AG04449 (cell line): ENCODE data around the gene HSP90B1.

Source experiments
- CTCF ChIA-PET: fragments of 350-600 bp; formaldehyde crosslinking; extraction: SDS; loops from one replicate; lab custom pipeline; 2021; ENCODE audit warnings: antibody characterized with exemption; lab: Yijun Ruan, JAX
- POLR2A ChIA-PET: fragments of 400-600, 350-600 bp; formaldehyde crosslinking; extraction: SDS; loops from one replicate; lab custom pipeline; 2020; ENCODE audit warnings: antibody characterized with exemption, inconsistent platforms; lab: Yijun Ruan, JAX
- DNase-seq: peaks from one replicate; pipeline ENCODE4 v3.0.0-alpha.2; 2010; ENCODE audit warnings: low read depth, low spot score
- H3K4me3 ChIP-seq: 2 replicates; pipeline ENCODE4 v1.5.1; 2011; ENCODE audit warnings: low read depth, mild to moderate bottlenecking, control low read depth, low read length
- TF ChIP-seq, protein P1 (sequence below): IDR thresholded peaks from one replicate; pipeline ENCODE4 v1.5.1; 2011; ENCODE audit warnings: mild to moderate bottlenecking, moderate library complexity, low read length, control low read depth, inconsistent platforms; ENCODE audit not compliant: insufficient read depth; ENCODE audit errors: missing control alignments

HSP90B1 gene

DNA sequence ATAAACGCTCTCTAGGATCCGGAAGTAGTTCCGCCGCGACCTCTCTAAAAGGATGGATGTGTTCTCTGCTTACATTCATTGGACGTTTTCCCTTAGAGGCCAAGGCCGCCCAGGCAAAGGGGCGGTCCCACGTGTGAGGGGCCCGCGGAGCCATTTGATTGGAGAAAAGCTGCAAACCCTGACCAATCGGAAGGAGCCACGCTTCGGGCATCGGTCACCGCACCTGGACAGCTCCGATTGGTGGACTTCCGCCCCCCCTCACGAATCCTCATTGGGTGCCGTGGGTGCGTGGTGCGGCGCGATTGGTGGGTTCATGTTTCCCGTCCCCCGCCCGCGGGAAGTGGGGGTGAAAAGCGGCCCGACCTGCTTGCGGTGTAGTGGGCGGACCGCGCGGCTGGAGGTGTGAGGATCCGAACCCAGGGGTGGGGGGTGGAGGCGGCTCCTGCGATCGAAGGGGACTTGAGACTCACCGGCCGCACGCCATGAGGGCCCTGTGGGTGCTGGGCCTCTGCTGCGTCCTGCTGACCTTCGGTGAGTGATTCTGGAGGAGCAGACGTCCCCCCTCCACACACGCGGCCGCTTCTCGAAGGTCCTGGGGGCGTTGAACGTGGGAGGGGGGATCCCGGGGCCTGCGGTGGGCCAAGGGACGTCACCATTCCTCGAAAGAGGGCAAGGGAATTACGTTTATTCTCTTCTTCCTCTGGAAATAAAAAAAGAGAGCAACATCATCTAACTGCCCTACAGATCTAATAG, at the start of gene HSP90B1:
HSP90B1 (plus strand) TSS at position 377 of the 753 bp plus-strand sequence; CDS start at position 483, 106 bp downstream.
- ChIA-PET CTCF (interaction anchor here (1.2 to 2.5 kb wide), 2 partner anchors 46 to 52 kb away, joined by 4 to 10 read pairs; no protein-coding TSS in a partner anchor), POLR2A (interaction anchor here (0.7 to 1.5 kb wide), 11 partner anchors 10 to 89 kb away, joined by 3 to 9 read pairs (median 4); partner anchors contain the start of genes NT5DC3 and TDG)
- TF ChIP-seq, protein P1, sequence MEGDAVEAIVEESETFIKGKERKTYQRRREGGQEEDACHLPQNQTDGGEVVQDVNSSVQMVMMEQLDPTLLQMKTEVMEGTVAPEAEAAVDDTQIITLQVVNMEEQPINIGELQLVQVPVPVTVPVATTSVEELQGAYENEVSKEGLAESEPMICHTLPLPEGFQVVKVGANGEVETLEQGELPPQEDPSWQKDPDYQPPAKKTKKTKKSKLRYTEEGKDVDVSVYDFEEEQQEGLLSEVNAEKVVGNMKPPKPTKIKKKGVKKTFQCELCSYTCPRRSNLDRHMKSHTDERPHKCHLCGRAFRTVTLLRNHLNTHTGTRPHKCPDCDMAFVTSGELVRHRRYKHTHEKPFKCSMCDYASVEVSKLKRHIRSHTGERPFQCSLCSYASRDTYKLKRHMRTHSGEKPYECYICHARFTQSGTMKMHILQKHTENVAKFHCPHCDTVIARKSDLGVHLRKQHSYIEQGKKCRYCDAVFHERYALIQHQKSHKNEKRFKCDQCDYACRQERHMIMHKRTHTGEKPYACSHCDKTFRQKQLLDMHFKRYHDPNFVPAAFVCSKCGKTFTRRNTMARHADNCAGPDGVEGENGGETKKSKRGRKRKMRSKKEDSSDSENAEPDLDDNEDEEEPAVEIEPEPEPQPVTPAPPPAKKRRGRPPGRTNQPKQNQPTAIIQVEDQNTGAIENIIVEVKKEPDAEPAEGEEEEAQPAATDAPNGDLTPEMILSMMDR, result no peak
- DNase-seq, result peak; percentile 99
- H3K4me3 ChIP-seq, result peak within 1 kb of the TSS; percentile 91

DNA sequence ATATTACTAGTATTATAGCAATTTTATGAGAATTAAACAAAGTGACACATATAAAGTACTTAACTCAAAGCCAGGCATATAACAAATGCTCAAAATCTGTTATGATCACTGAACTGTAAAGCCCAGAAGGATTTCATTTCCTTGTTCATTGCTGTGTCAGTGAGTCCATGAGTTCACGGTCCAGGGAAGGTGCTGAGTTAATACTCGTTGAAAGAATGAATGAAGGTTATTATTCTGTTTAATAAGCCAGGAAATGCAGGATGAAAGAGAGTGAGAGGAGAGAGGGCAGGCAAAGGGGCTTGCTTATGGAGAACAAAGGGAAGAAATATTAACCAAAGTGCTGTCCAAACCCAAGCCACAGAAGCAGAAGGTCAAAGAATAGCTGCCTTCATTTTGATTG, 48.9 kb upstream of the HSP90B1 start:
- ChIA-PET CTCF (interaction anchor here (0.8 to 7.4 kb wide), 9 partner anchors 11 to 229 kb away, joined by 3 to 78 read pairs (median 6); no protein-coding TSS in a partner anchor), POLR2A (no interaction called here)
- DNase-seq, result no peak
- TF ChIP-seq, protein P1, result no peak
- H3K4me3 ChIP-seq, result no peak overlapping the region

DNA sequence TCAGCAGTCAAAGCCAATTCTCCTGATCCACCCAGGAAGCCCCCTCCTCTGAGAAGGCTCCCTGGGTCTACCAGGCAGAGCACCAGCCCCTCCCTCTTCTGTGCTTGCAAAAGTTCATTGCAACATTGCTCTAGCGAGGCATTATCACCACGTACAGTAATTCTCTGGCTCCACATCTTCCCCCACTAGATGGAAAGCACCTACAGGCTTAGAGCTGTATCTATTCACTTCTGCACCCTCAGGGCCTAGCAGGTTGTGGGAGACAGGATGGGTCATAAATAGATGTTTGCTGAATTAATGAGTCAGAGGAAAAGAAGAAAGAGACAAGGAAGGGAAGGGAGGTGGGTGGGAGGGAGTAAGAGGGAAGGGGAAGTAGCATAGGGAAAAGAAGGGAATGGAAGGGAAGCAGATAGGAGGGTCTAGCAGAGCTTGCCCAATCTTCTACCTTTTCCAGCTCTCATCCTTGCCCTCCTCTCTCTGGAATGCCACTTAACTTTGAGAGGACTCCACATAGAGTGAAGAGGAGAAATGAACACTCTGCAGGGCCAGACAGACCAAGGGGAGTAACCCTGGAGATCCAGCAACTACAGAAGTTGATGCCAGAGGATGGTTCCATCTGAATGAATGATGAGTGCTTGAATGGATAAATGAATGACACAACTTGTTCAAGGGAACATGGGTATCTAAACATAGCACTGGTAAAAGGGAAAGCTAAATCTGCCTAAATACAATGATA, 47.2 kb upstream of the HSP90B1 start:
- TF ChIP-seq, protein P1, result no peak
- CTCF ChIA-PET, result interaction anchor here (1.0 to 7.4 kb wide), 17 partner anchors 8 to 238 kb away, joined by 3 to 78 read pairs (median 5); a partner anchor contains a TSS
- no peak overlapping the region for H3K4me3 ChIP-seq
- POLR2A ChIA-PET, result no interaction called here
- no peak for DNase-seq

DNA sequence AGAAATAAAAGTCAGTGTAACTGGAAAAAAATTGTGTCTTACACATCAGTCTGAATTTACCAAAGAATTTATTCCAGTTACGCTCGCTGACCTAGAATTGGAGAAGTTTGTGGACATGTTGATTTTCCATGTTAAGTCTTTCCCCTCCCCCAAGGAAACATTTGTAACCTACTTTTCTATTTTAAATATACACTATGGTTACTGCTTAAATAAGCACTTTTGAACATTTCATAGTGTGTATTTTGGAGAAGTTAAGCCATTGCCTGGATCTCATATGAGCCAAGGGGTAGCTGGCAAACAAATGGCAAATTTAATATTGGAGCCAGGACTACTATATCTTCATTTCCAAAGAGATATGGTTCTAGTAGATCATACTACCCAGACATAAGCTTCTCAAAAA, 46.3 kb upstream of the HSP90B1 start:
- TF ChIP-seq, protein P1, result no peak
- ChIA-PET CTCF (interaction anchor here (0.6 to 6.7 kb wide), 39 partner anchors 9 to 237 kb away, joined by 3 to 78 read pairs (median 5); partner anchors contain the start of genes GLT8D2, HCFC2, HSP90B1 and TDG), POLR2A (no interaction called here)
- no peak for DNase-seq
- no peak overlapping the region for H3K4me3 ChIP-seq

DNA sequence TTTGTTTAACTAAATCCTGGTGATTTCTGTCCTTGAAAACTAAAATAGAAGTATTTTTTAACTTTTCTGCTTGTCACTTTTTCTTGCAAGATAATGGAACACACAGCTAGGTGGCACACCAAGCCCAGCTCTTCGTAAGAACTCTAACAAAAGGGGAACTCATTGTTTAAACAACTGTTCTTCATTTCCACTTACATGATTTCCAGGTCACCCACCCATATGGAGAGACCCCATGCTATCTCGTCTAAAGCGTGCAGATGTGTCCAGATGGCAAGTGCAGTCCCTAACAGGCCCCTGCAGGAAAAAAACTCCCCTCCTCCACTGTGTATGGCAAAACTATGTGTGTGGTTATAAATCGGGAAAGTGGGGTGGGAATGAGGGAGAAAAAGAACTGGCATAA, 45.9 kb upstream of the HSP90B1 start:
- DNase-seq, result no peak
- peak overlapping the region; percentile 24 for H3K4me3 ChIP-seq
- ChIA-PET POLR2A (no interaction called here), CTCF (interaction anchor here (0.6 to 6.7 kb wide), 40 partner anchors 8 to 237 kb away, joined by 3 to 78 read pairs (median 4); partner anchors contain the start of genes GLT8D2, HCFC2, HSP90B1 and TDG)
- TF ChIP-seq, protein P1, result peak; percentile 38
